GM23338 (cell line): Measurements from ENCODE around the gene CPSF4. TPM values are rescaled to one million over a fixed set of nuclear protein-coding genes. Genes with fewer than 3 reads are reported as not detected.

Experiments used
- ATAC-seq: fragments of 200-7000 bp; cut with Tn5 transposase; 3 replicates; pipeline ENCODE4 v1.9.1; 2020
- DNase-seq: peaks from one replicate; pipeline ENCODE4 v3.0.0-alpha.2; 2015; ENCODE audit warnings: low spot score
- H2AFZ ChIP-seq: fragments of 200-600 bp; sonication (generic); 2 replicates; pipeline ENCODE4 v1.8.0; 2016; ENCODE audit warnings: antibody characterized with exemption, mild to moderate bottlenecking, moderate library complexity
- H3F3A ChIP-seq: fragments of 200-600 bp; sonication (generic); replicated peaks from 2 replicates; pipeline ENCODE4 v1.8.0; 2017; ENCODE audit warnings: antibody characterized with exemption, mixed run types, low read depth
- H3K27ac ChIP-seq: fragments of 200-600 bp; sonication (generic); 2 replicates; pipeline ENCODE4 v1.6.1; 2016; ENCODE audit warnings: low read depth
- H3K27me3 ChIP-seq: fragments of 200-600 bp; sonication (generic); 2 replicates; pipeline ENCODE4 v1.8.0; 2016; ENCODE audit warnings: mild to moderate bottlenecking, mixed run types, moderate library complexity; ENCODE audit not compliant: insufficient read depth
- H3K36me3 ChIP-seq: fragments of 200-600 bp; sonication (generic); 2 replicates; pipeline ENCODE4 v1.8.0; 2016; ENCODE audit warnings: mild to moderate bottlenecking; ENCODE audit not compliant: insufficient read depth
- H3K4me1 ChIP-seq: fragments of 200-600 bp; sonication (generic); 2 replicates; pipeline ENCODE4 v1.8.0; 2016; ENCODE audit warnings: mild to moderate bottlenecking, moderate library complexity; ENCODE audit not compliant: insufficient read depth
- H3K4me2 ChIP-seq: fragments of 200-600 bp; sonication (generic); 2 replicates; pipeline ENCODE4 v1.7.1; 2017; ENCODE audit warnings: mixed run types
- H3K4me3 ChIP-seq: fragments of 200-600 bp; sonication (generic); 2 replicates; pipeline ENCODE4 v1.6.1; 2016; ENCODE audit warnings: mixed run types
- H3K79me2 ChIP-seq: fragments of 200-600 bp; sonication (generic); replicated peaks from 2 replicates; pipeline ENCODE4 v1.8.0; 2017; ENCODE audit warnings: mild to moderate bottlenecking; ENCODE audit not compliant: insufficient read depth
- H3K9me2 ChIP-seq: fragments of 200-600 bp; sonication (generic); 2 replicates; pipeline ENCODE4 v1.8.0; 2017; ENCODE audit not compliant: insufficient read depth
- H4K20me1 ChIP-seq: fragments of 200-600 bp; sonication (generic); replicated peaks from 2 replicates; pipeline ENCODE4 v1.8.0; 2017; ENCODE audit warnings: mild to moderate bottlenecking; ENCODE audit not compliant: insufficient read depth
- H3K27ac Mint-ChIP-seq: 2 replicates; pipeline ENCODE4 v1.8.0; 2020; ENCODE audit warnings: inconsistent platforms, mild to moderate bottlenecking, moderate library complexity, mixed read lengths
- H3K27me3 Mint-ChIP-seq: 3 replicates; pipeline ENCODE4 v1.8.0; 2022; ENCODE audit warnings: low read depth, mild to moderate bottlenecking, moderate library complexity, mixed read lengths, inconsistent platforms; ENCODE audit not compliant: insufficient read depth, poor library complexity
- H3K36me3 Mint-ChIP-seq: 3 replicates; pipeline ENCODE4 v1.8.0; 2021; ENCODE audit warnings: low read depth, mild to moderate bottlenecking, inconsistent platforms, moderate library complexity, mixed read lengths
- H3K4me1 Mint-ChIP-seq: 3 replicates; pipeline ENCODE4 v1.8.0; 2020; ENCODE audit warnings: mild to moderate bottlenecking, inconsistent platforms, mixed read lengths
- H3K4me3 Mint-ChIP-seq: 3 replicates; pipeline ENCODE4 v1.8.0; 2021; ENCODE audit warnings: moderate library complexity, mild to moderate bottlenecking, inconsistent platforms, mixed read lengths
- H3K9me3 Mint-ChIP-seq: 3 replicates; pipeline ENCODE4 v1.8.0; 2020; ENCODE audit warnings: moderate library complexity, mild to moderate bottlenecking, inconsistent platforms, mixed read lengths
- CREB1 ChIP-seq: fragments of 250-450 bp; sonication (Bioruptor Pico); IDR thresholded peaks from 2 replicates; pipeline ENCODE4 v1.5.0; 2020; ENCODE audit warnings: low read depth, mild to moderate bottlenecking, moderate library complexity
- CTCF ChIP-seq, 2 experiments: fragments of 200-600 bp in 1 of 2; sonication (generic) in 1 of 2; conservative IDR thresholded peaks; 2 replicates each; pipeline versions ENCODE4 v1.5.1 to v1.6.1; 2016 to 2017; ENCODE audit warnings: antibody characterized with exemption in 2 of 2, low read depth in 2 of 2, mild to moderate bottlenecking in 2 of 2, moderate library complexity in 1 of 2
- JUNB ChIP-seq: IDR thresholded peaks from one replicate; pipeline ENCODE4 v1.6.1; 2016; ENCODE audit warnings: antibody characterized with exemption; ENCODE audit not compliant: unreplicated experiment
- POLR2AphosphoS5 ChIP-seq: IDR thresholded peaks from 2 replicates; pipeline ENCODE4 v1.6.1; 2016; ENCODE audit warnings: antibody characterized with exemption, low read depth
- REST ChIP-seq: IDR thresholded peaks from one replicate; pipeline ENCODE4 v1.6.1; 2018; ENCODE audit warnings: antibody characterized with exemption; ENCODE audit not compliant: unreplicated experiment
- ZNF114 ChIP-seq: fragments of 250-450 bp; sonication (Bioruptor Pico); IDR thresholded peaks from 2 replicates; pipeline ENCODE4 v1.5.0; 2020; ENCODE audit warnings: mild to moderate bottlenecking, moderate library complexity
- polyA plus RNA-seq: library from polyadenylated mRNA; unstranded; fragments of >200 nt; fragmentation: Nextera tagmentation; extraction: Ambion mirVana; gene quantifications from 2 replicates; pipeline ENCODE4 v1.2.1, GENCODE V29; 2016
- total RNA-seq: library from RNA; depleted of rRNA; stranded (reverse); fragments of >200 nt; shearing (Covaris generic); gene quantifications from 2 replicates; pipeline ENCODE4 v1.2.3, GENCODE V29; 2014

Gene CPSF4
- total and polyA plus RNA-seq, 2 experiments from 2014 or later = 34.3 to 93.2 TPM

GRCh38 chr7:99392659-99393354 is 45.9 kb upstream of the CPSF4 start:
- Mint-ChIP-seq H3K27me3 (peaks cover 23% of the 10 kb centered on the region), H3K4me3 (peak overlapping the region; percentile 91), H3K27ac (peak overlapping the region; percentile 97), H3K36me3 (peaks cover 46% of the 10 kb centered on the region), H3K9me3 (no peaks in the 10 kb centered on the region), H3K4me1 (peaks cover 15% of the 10 kb centered on the region)
- ATAC-seq (peak; percentile 81), DNase-seq (peak; percentile 93)
- no peaks in the 10 kb centered on the region for H3K9me2 ChIP-seq
- H3F3A ChIP-seq = peaks cover 30% of the 10 kb centered on the region
- TF ChIP-seq JUNB = no peak
- no peak for TF ChIP-seq ZNF114 (CRISPR knock-in tag)
- TF ChIP-seq CTCF (conservative IDR thresholded peaks at IDR 0.05; ENCODE audit: low read depth in 2 of 2) = no peak
- TF ChIP-seq POLR2AphosphoS5 = peak; percentile 50; the same call in 1 of the 2 replicates
- TF ChIP-seq CREB1 (CRISPR knock-in tag) = no peak; the same call in 1 of the 2 replicates
- peaks cover 21% of the 10 kb centered on the region for H4K20me1 ChIP-seq
- H3K79me2 ChIP-seq = no peaks in the 10 kb centered on the region
- H3K4me1 ChIP-seq = peaks cover 5% of the 10 kb centered on the region; the same call in 1 of the 2 replicates
- H3K4me3 ChIP-seq = peak overlapping the region; percentile 65
- peak overlapping the region; percentile 90 for H3K27ac ChIP-seq
- peak overlapping the region; percentile 85 for H3K4me2 ChIP-seq
- peak overlapping the region; percentile 75; the same call in 1 of the 2 replicates for H2AFZ ChIP-seq
- H3K27me3 ChIP-seq = no peaks in the 10 kb centered on the region
- H3K36me3 ChIP-seq = peaks cover 8% of the 10 kb centered on the region; the same call in 1 of the 2 replicates

- H2AFZ ChIP-seq = 0 out of 2 replicates have a peak overlapping the region, but pooled peaks have one; percentile 75
- DNase-seq = peak; percentile 94
- peak; percentile 80 for ATAC-seq
- peak overlapping the region; percentile 85 for H3K4me2 ChIP-seq
- H3K79me2 ChIP-seq = no peaks in the 10 kb centered on the region
- peak overlapping the region; percentile 90 for H3K27ac ChIP-seq
- Mint-ChIP-seq H3K27ac (peak overlapping the region; percentile 97), H3K36me3 (peaks cover 46% of the 10 kb centered on the region), H3K27me3 (peaks cover 29% of the 10 kb centered on the region), H3K4me1 (peaks cover 16% of the 10 kb centered on the region), H3K9me3 (no peaks in the 10 kb centered on the region), H3K4me3 (peak overlapping the region; percentile 91)
- peaks cover 8% of the 10 kb centered on the region; the same call in 1 of the 2 replicates for H3K36me3 ChIP-seq
- peak overlapping the region; percentile 65 for H3K4me3 ChIP-seq
- peaks cover 35% of the 10 kb centered on the region for H3F3A ChIP-seq
- H3K27me3 ChIP-seq = no peaks in the 10 kb centered on the region
- peaks cover 23% of the 10 kb centered on the region for H4K20me1 ChIP-seq
- H3K9me2 ChIP-seq = no peaks in the 10 kb centered on the region
- peaks cover 5% of the 10 kb centered on the region; the same call in 1 of the 2 replicates for H3K4me1 ChIP-seq
- TF ChIP-seq REST = no peak
- peak; percentile 41; the same call in 1 of the 2 replicates for TF ChIP-seq POLR2AphosphoS5
Measured at GRCh38 chr7:99393355-99394187, 45.2 kb upstream of the CPSF4 start.
